Fibroblast of mammary gland (primary cell): ENCODE results near the gene NISCH.

Source experiments
- DNase-seq: peaks from one replicate; pipeline ENCODE4 v3.0.0-alpha.2; 2010; ENCODE audit warnings: low read depth
- H3K4me3 ChIP-seq: 2 replicates; pipeline ENCODE4 v1.5.1; 2011; ENCODE audit warnings: low read depth, mild to moderate bottlenecking, low read length, moderate library complexity; ENCODE audit not compliant: control insufficient read depth
- TF ChIP-seq, protein P1 (sequence below): conservative IDR thresholded peaks from 2 replicates; pipeline ENCODE4 v1.5.1; 2011; ENCODE audit warnings: low read depth, low read length, inconsistent platforms; ENCODE audit not compliant: control insufficient read depth, insufficient read depth

The NISCH gene

DNA sequence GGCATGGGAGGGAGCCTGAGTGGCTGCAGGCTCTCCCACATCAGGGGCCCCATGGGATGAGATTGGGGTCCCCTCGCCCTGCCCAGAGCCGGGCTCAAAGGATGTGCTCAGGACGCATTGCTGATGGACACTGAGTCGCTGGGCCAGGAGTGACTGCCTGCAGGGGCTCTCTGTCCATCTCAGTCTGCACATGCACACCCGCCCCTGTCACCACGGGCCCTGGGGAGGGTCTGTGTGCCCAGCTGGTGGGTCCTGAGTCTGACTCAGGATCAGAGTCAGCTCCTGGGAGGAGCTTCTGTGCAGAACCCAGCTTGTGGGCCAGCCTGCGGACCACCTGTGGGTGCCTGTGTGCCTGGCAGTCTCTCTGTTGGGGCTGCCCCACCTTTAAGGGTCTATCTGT lies 57.9 kb downstream of the NISCH start:
- no peak overlapping the region for H3K4me3 ChIP-seq
- no peak for DNase-seq
- TF ChIP-seq, protein P1, sequence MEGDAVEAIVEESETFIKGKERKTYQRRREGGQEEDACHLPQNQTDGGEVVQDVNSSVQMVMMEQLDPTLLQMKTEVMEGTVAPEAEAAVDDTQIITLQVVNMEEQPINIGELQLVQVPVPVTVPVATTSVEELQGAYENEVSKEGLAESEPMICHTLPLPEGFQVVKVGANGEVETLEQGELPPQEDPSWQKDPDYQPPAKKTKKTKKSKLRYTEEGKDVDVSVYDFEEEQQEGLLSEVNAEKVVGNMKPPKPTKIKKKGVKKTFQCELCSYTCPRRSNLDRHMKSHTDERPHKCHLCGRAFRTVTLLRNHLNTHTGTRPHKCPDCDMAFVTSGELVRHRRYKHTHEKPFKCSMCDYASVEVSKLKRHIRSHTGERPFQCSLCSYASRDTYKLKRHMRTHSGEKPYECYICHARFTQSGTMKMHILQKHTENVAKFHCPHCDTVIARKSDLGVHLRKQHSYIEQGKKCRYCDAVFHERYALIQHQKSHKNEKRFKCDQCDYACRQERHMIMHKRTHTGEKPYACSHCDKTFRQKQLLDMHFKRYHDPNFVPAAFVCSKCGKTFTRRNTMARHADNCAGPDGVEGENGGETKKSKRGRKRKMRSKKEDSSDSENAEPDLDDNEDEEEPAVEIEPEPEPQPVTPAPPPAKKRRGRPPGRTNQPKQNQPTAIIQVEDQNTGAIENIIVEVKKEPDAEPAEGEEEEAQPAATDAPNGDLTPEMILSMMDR, result no peak

DNA sequence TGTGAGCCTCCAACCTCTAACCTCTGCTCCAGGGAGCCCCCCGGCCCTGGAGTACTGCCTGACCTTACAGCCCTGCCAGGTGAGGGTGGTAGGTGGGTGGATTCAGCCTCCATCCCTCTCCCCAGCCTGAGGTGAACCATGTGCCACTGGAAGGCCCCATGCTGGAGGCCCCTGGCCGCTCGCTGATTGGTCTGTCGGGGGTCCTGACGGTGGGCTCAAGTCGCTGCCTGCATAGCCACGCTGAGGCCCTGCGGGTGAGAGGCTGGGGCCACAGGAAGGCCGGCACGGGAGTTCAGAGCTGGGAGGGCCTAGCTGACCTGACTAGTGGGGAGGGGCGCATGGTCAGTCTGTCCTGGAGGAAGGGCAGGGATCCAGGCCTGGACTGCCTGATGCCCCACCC lies 59.2 kb downstream of the NISCH start:
- no peak overlapping the region for H3K4me3 ChIP-seq
- no peak for DNase-seq
- TF ChIP-seq, protein P1, result no peak

DNA sequence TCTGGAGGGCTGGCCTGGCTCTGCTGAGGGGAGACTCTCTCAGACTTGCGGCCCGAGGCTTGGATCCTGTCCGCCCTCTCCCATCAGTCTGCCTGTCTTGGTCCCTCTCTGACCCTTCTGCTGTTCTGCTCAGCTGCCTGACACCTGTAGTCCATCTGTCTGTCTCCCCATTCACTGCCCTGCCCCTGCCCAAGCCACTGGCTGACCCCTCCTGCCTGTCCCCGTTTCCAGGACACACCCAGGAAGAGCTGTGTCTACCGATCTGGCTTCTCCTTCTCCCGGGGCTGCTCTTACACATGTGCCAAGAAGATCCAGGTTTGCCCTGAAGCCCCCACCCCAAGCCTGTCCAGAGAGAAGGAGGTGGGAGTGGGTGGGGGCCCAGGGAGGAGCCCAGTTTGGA lies 59.8 kb downstream of the NISCH start:
- no peak overlapping the region for H3K4me3 ChIP-seq
- TF ChIP-seq, protein P1, result no peak
- no peak for DNase-seq

DNA sequence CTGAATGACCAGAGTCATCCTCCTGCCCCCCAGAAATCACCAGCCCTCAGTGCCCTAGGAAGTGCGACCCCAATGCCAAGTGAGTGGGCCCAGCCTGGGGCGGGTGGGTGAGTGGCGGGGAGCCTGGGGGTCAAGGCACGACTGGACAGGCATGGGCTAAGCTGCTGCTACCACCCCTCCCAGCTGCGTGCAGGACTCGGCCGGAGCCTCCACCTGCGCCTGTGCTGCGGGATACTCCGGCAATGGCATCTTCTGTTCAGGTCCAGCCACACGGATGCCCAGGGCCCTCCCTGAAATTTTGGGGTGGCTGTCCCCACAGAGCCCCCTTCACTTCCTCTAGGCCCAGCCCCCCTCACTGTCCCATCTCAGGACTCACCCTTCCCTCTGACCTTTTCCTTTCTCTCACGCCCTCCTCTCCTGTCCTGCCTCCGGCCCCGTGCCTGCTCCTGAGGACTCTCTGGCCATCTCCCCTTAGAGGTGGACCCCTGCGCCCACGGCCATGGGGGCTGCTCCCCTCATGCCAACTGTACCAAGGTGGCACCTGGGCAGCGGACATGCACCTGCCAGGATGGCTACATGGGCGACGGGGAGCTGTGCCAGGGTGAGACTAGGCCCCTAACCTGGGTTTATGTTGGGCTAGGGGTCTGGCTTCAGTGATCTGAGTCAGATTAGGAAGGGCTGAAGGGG lies 61.2 kb downstream of the NISCH start:
- no peak overlapping the region for H3K4me3 ChIP-seq
- TF ChIP-seq, protein P1, result no peak
- no peak for DNase-seq

DNA sequence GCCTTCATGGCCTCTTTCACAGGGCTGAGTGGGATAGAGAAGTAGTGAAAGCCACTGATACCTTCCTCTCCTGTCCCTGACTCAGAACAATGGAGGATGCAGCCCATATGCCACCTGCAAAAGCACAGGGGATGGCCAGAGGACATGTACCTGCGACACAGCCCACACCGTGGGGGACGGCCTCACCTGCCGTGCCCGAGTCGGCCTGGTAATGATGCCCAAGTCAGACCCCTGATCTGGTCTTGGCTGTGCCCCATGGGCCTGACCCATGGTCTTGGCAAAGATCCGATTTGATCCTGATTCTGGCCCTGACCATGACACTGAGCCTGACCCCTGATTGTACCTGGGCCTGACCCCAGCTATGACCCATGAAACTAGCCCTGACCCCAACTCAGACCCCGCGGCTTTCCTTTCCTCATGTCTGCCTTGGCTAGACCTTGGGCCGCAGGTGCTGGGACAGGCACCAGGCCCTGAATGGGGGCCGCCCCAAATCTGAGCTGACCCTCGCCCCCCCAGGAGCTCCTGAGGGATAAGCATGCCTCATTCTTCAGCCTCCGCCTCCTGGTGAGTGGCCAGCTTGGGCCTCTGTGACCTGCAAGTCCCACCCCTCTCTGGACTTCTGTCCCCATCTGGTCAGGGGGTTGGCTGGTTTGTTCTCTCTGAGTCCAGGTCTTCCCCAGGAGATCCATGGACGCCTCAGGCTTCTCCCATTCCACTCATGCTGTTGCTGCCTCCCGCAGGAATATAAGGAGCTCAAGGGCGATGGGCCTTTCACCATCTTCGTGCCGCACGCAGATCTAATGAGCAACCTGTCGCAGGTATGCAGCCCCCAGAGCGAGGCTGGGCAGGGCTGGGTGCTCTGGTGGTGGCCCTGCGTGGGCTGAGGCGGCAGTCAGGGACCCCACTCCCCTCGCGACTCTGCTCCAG lies 62.7 kb downstream of the NISCH start:
- no peak for DNase-seq
- H3K4me3 ChIP-seq, result no peak overlapping the region
- TF ChIP-seq, protein P1, result no peak

DNA sequence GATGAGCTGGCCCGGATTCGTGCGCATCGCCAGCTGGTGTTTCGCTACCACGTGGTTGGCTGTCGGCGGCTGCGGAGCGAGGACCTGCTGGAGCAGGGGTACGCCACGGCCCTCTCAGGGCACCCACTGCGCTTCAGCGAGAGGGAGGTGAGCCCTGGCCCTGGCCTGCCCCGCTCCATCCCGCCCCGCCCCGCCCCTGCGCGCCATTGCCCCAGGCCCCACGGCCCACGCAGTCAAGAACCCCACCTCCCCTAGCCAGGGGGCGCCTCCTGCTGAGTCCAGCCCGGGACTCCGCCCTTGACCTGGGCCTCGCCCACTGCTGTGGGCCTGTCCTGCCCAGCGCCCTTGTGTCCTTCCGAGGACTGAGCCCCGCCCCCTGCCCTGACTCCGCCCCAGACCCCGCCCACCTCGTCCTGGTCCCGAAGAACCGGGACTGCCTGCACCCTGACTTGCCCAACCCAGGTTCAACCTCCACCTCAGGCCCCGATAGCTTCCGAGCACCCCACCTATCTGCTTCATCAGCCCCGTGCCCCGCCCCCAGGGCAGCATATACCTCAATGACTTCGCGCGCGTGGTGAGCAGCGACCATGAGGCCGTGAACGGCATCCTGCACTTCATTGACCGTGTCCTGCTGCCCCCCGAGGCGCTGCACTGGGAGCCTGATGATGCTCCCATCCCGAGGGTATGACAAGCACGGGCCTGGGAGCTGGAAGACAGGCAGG lies 63.5 kb downstream of the NISCH start:
- DNase-seq, result no peak
- no peak overlapping the region for H3K4me3 ChIP-seq
- TF ChIP-seq, protein P1, result no peak
